Measurements from ENCODE around the gene KCTD19. TPM values are rescaled to one million over a fixed set of nuclear protein-coding genes. Genes with fewer than 3 reads are reported as not detected.

KCTD19 gene
- total RNA-seq, 4 donors from 2014 or later: 0.09 TPM; not detected in 3

- Histone ChIP-seq H3K4me3 (no peak overlapping the region), H3K27ac (no peak overlapping the region), H3K9me3 (no peaks in the 10 kb centered on the region), H3K36me3 (no peaks in the 10 kb centered on the region), H3K4me1 (no peaks in the 10 kb centered on the region), H3K27me3 (peaks cover 0 to 30% (median 0%) of the 10 kb centered on the region in 4 donors)
- WGBS, 2 donors: 91 to 95% methylated on average over 5 to 9 of the region's 11 CpGs
- intact Hi-C loops (cut with DNase I): no loop called here
- DNase-seq: no peak
- TF ChIP-seq POLR2A (IDR thresholded peaks at IDR 0.05) (no peak), CTCF (IDR thresholded peaks at IDR 0.05) (no peak)
Observed at GRCh38 chr16:67256701-67257230, 69.8 kb downstream of the KCTD19 start.

- DNase-seq: no peak
- Histone ChIP-seq H3K4me1 (no peaks in the 10 kb centered on the region), H3K27ac (no peak overlapping the region), H3K27me3 (peaks cover 0 to 39% (median 0%) of the 10 kb centered on the region in 4 donors), H3K4me3 (no peak overlapping the region), H3K9me3 (no peaks in the 10 kb centered on the region), H3K36me3 (no peaks in the 10 kb centered on the region)
- WGBS, 2 donors: 83 to 92% methylated on average over 1 to 11 of the region's 17 CpGs
- intact Hi-C loops (cut with DNase I): no loop called here
- TF ChIP-seq CTCF (IDR thresholded peaks at IDR 0.05): no peak
- TF ChIP-seq POLR2A (IDR thresholded peaks at IDR 0.05): no peak
Observed at GRCh38 chr16:67255553-67256221, 70.9 kb downstream of the KCTD19 start.

- no peak for DNase-seq
- intact Hi-C loops (cut with DNase I): no loop called here
- 88 to 93% methylated on average over 10 of the region's 18 CpGs for WGBS, 2 donors
- Histone ChIP-seq H3K27ac (no peak overlapping the region), H3K4me3 (no peak overlapping the region), H3K27me3 (peaks cover 0 to 46% (median 0%) of the 10 kb centered on the region in 4 donors), H3K4me1 (no peaks in the 10 kb centered on the region), H3K36me3 (no peaks in the 10 kb centered on the region), H3K9me3 (no peaks in the 10 kb centered on the region)
- TF ChIP-seq POLR2A (IDR thresholded peaks at IDR 0.05) (no peak), CTCF (IDR thresholded peaks at IDR 0.05) (no peak)
Observed at GRCh38 chr16:67254801-67255552, 71.6 kb downstream of the KCTD19 start.

- DNase-seq: no peak
- peaks cover 0 to 67% (median 2%) of the 10 kb centered on the region in 4 donors for H3K27me3 ChIP-seq
- no peaks in the 10 kb centered on the region for H3K9me3 ChIP-seq
- no peaks in the 10 kb centered on the region for H3K36me3 ChIP-seq
- TF ChIP-seq POLR2A (IDR thresholded peaks at IDR 0.05) (no peak), CTCF (IDR thresholded peaks at IDR 0.05) (no peak)
- WGBS, 2 donors: 81 to 96% methylated on average over 1 to 3 of the region's 4 CpGs
- no peak overlapping the region for H3K27ac ChIP-seq
- H3K4me1 ChIP-seq: peaks cover 12 to 20% (median 17%) of the 10 kb centered on the region in 3 donors
- intact Hi-C loops (cut with DNase I): no loop called here
- no peak overlapping the region for H3K4me3 ChIP-seq
Observed at GRCh38 chr16:67252609-67253497, 73.7 kb downstream of the KCTD19 start.

Measured in esophagus squamous epithelium (tissue), 5 donors.